Measurements from ENCODE around the gene WDR18. TPM values are rescaled to one million over a fixed set of nuclear protein-coding genes. Genes with fewer than 3 reads are reported as not detected.

WDR18 gene
- total and polyA plus RNA-seq, 2 experiments from 2014 or later = 155 to 157 TPM

- TF ChIP-seq ZNF114 (CRISPR knock-in tag; IDR thresholded peaks at IDR 0.05) (no peak), EZH2phosphoT487 (IDR thresholded peaks at IDR 0.05; ENCODE audit: unreplicated experiment) (no peak), CREB1 (CRISPR knock-in tag; IDR thresholded peaks at IDR 0.05; ENCODE audit: low read depth) (no peak), ZNF331 (CRISPR knock-in tag; IDR thresholded peaks at IDR 0.05; ENCODE audit: low read depth) (no peak), REST (IDR thresholded peaks at IDR 0.05; ENCODE audit: unreplicated experiment) (no peak), NANOG (IDR thresholded peaks at IDR 0.05; ENCODE audit: borderline replicate concordance) (no peak), STAT1 (IDR thresholded peaks at IDR 0.05; ENCODE audit: unreplicated experiment) (no peak)
- TF ChIP-seq, protein P1, sequence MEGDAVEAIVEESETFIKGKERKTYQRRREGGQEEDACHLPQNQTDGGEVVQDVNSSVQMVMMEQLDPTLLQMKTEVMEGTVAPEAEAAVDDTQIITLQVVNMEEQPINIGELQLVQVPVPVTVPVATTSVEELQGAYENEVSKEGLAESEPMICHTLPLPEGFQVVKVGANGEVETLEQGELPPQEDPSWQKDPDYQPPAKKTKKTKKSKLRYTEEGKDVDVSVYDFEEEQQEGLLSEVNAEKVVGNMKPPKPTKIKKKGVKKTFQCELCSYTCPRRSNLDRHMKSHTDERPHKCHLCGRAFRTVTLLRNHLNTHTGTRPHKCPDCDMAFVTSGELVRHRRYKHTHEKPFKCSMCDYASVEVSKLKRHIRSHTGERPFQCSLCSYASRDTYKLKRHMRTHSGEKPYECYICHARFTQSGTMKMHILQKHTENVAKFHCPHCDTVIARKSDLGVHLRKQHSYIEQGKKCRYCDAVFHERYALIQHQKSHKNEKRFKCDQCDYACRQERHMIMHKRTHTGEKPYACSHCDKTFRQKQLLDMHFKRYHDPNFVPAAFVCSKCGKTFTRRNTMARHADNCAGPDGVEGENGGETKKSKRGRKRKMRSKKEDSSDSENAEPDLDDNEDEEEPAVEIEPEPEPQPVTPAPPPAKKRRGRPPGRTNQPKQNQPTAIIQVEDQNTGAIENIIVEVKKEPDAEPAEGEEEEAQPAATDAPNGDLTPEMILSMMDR (conservative IDR thresholded peaks at IDR 0.05; ENCODE audit: low read depth in 2 of 2) = 0 out of 4 replicates have a peak, but pooled peaks of 1 of the 2 experiments have one; percentile 12
- H3K27me3 ChIP-seq (ENCODE audit: insufficient read depth) = no peaks in the 10 kb centered on the region
- H2AFZ ChIP-seq = no peak overlapping the region
- no peaks in the 10 kb centered on the region for H3K9me2 ChIP-seq (ENCODE audit: insufficient read depth)
- H3K4me1 Mint-ChIP-seq = peaks cover 25% of the 10 kb centered on the region
- peak overlapping the region; percentile 88 for H3K27ac ChIP-seq (ENCODE audit: low read depth)
- H3K4me3 ChIP-seq = no peak overlapping the region
- peaks cover 17% of the 10 kb centered on the region; the same call in 1 of the 2 replicates for H3F3A ChIP-seq (replicated peaks; ENCODE audit: low read depth)
- DNase-seq (ENCODE audit: low spot score) = no peak
- peaks cover 17% of the 10 kb centered on the region for H3K27me3 Mint-ChIP-seq (ENCODE audit: insufficient read depth, low read depth, poor library complexity)
- H3K27ac Mint-ChIP-seq = peak overlapping the region; percentile 75; the same call in 1 of the 2 replicates
- H3K79me2 ChIP-seq (replicated peaks; ENCODE audit: insufficient read depth) = peaks cover 41% of the 10 kb centered on the region
- H4K20me1 ChIP-seq (replicated peaks; ENCODE audit: insufficient read depth) = no peaks in the 10 kb centered on the region; the same call in 1 of the 2 replicates
- H3K36me3 Mint-ChIP-seq (ENCODE audit: low read depth) = peaks cover 3% of the 10 kb centered on the region; the same call in 1 of the 3 replicates
- no peak overlapping the region for H3K4me3 Mint-ChIP-seq
- ATAC-seq = no peak
- H3K4me1 ChIP-seq (ENCODE audit: insufficient read depth) = peaks cover 36% of the 10 kb centered on the region
- no peaks in the 10 kb centered on the region for H3K36me3 ChIP-seq (ENCODE audit: insufficient read depth)
- H3K4me2 ChIP-seq = no peak overlapping the region; the same call in 1 of the 2 replicates
- no peaks in the 10 kb centered on the region for H3K9me3 Mint-ChIP-seq
Observed at GRCh38 chr19:954672-955494, 29.3 kb upstream of the WDR18 start.
